Muscle of back (tissue), 11 donors: ENCODE measurements around the gene HMGXB4. TPM values are rescaled to one million over a fixed set of nuclear protein-coding genes. Genes with fewer than 3 reads are reported as not detected.

Experiments
- DNase-seq, 3 donors: peaks; one replicate each; pipeline versions ENCODE4 v3.0.0 to v3.0.0-alpha.2; 2013
- polyA plus RNA-seq, 10 donors: library from polyadenylated mRNA; unstranded; fragments of 120-200 nt; gene quantifications; one replicate each; pipeline ENCODE4 v1.2.1, GENCODE V29; 2013; ENCODE audit not compliant: insufficient read length in 10 of 10

Gene HMGXB4
- polyA plus RNA-seq, 10 donors, result 12.6 to 18.6 (median 15.1) TPM

DNA sequence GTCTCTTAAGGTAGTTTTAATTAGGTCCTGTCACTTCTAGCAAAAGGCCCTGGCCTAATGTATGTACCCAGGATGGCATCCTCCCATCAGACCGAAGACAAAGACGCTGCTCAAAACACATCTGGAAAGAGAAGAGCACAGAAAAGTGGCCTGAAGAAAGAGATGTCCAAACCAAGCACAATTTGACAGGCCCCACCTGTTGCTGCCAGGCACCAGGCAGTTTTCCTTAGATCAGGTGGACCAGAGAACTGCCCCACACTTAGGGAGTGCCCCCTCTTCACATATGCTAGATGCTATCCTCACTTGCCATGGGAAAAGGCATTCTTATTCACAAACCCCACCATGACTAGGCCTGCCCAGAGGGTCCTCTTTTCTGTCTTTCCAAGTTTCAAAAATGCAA is 3.3 kb upstream of the HMGXB4 start:
- DNase-seq, result no peak

DNA sequence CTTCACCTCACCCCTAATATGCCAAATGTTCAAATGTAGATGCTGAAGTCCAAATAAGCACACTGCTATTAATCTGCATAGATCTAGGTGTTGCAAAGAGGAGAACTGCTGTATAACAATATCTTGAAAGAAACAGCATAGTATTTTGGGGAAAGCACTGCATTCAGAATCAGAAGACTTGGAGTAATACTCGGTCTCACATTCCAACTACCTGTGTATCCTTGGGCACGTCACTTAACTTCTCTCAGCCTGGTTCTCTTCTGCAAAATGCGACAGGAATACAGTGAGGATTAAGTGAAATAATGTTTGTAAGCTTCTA is 332 bp upstream of the HMGXB4 start:
- no peak for DNase-seq

DNA sequence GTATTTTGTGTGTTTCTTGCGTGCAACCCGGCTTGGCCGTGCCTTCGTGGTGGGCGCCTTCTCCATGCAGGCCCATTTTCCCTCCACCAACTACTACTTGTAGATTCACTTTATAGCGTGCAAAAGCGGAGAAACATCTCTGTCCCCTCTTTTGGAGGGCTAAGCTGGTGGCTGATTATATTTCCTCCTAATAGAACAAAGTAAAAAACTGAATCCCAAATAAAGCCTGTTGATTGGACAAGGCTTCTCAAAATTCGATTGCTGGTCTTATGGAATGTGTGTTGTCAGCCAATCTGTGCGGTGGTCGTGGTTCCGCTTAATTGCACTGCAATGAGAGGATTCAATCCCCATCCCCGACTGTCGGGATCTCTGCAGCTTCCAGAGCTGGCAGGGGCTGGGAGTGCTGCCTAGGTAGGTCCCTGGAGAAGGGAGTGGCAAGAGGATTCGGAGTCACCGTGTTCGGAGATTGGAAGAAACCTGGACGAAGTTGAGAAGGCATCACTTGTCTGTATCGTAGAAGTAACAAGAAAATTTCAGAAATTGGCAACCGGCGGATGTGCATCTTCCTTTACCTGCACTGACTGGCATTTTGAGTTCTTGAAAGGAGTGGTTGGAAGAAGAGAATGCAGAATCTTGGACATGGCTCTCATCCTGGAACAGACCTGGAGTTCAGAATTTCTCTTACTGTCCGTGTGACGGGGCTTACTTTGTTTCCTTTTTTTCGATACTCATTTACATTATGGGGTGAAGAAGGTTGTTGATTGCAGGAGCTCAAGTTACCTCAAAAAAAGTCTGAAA is 1.1 kb downstream of the HMGXB4 start:
- DNase-seq, result peak in 2 of 3 donors; percentile 2 to 13

DNA sequence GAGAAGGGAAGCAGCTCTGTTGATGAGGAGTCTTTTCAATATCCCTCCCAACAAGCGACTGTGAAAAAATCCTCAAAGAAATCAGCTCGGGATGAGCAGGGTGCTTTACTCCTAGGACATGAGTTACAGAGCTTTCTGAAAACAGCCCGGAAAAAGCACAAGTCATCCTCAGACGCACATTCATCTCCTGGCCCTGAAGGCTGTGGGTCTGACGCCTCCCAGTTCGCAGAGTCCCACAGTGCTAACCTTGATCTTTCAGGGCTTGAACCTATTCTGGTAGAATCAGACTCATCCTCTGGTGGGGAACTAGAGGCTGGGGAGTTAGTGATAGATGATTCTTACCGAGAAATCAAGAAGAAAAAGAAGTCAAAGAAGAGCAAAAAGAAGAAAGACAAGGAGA is 7.7 kb downstream of the HMGXB4 start:
- DNase-seq, result no peak

DNA sequence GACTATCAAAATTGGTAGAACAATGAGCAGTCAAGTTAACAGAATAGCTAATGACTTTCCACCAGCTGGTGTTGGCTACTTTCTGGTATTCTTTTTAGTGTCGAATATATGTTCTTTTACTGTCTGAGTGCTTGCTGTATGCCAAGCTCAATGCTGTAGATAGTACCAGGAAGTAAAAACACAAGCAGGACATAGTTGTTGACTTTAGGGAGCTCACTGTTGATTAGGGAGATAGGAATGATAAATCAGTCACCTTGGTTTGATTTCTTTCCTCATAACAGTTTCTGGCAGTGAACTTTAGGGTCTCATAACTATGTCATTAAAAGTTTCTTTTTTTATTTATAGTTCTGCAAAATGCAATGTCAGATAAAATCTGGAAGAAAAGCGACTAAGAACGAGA is 9.0 kb downstream of the HMGXB4 start:
- no peak for DNase-seq

DNA sequence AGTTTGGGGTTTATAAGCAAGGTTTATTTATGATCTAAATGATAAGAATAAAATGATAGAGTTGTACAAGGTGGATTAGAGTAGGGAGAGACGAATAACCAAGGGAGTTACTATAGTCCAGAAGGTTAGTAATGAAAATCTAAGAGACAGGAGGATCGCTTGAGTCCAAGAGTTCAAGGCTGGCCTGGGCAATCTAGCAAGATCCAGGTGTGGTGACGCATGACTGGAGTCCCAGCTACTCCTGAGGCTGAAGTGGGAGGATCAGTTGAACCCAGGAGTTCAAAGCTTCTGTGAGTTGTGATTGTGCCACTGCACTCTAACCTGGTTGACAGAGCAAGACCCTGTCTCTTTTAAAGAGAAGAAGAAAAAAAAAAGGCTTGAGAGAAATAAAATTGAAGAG is 12.3 kb downstream of the HMGXB4 start:
- no peak for DNase-seq

DNA sequence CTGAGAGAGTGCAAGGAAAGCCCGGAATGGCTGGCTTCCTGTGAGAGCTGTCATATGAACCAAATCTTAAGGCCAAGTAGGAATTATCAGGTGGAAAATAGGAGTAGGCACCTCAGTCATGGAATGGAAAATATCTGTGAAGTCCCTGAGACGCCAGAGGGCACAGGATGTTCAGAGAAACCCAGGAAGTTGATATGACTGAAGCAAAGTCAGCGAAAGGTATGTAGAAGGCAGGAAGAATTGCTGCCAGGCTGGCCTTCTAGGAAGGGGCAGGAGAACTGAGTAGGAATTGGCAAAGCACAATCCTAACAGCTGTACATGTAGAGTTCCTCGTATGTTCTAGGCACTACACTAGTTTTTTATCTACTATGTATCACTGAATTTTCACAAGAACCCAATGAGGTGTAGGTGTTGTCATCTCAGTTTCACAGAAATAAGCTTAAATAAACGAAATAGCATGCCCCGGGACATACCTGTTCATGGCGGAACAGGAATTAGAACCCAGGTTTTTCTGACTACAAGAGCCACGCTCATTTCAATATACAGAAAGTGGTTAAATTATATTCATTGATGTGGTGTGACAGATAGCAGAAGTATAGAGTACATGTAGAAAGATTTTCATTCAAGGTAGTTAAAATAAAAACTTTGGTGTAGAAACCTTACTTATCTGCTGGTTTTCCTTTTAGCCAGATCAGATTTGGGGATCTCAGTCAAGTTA is 17.0 kb downstream of the HMGXB4 start:
- no peak for DNase-seq

DNA sequence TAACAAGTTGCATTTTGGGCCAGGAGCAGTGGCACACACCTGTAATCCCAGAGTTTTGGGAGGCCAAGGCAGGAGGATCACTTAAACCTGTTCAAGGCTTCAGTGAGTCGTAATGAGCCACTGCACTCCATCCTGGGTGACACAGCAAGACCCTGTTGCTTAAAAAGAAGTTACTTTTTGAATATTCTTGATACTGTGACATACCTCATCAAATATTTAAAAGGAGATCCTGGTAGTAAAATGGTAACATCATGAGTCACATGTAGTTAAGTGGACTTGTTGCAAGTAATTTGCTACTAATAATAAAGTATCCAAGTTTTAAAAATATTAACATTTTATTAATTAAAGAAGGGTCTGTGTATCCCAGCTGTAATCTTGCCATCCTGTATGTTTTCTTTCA is 18.3 kb downstream of the HMGXB4 start:
- DNase-seq, result no peak

DNA sequence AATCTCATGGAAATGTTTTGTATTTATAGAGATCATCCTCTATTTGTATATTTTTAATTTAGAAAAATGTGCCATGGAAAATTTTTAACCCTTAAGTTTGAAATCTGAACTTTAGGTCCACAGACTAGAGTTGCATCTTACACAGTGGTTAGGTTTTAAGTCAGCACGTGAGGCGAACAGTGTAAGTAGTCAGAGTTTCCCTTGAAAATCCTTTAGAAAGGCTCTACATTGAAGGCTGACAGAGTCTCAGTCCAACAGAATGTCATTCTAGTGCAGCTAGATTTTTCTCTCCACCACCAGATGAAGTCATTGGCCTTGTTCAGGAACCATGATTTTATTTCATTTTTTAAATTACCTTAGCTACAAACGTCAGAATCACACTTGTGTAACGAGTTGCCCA is 18.7 kb downstream of the HMGXB4 start:
- no peak for DNase-seq

DNA sequence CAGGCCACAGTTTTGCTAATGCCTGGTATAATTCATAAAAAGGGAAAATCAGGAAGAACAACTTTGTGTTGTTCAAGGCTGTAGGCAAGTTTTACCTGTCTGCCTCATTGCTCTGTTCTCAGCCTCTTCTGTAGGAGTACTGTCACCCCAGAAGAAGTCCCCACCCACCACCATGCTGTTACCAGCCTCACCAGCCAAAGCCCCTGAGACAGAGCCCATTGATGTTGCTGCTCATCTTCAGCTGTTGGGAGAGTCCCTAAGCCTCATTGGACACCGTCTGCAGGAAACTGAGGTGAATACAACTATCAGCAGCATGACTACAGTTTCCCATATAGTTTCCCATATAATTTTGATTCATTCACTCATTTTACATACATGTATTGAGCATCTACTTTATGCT is 30.8 kb downstream of the HMGXB4 start:
- no peak for DNase-seq

DNA sequence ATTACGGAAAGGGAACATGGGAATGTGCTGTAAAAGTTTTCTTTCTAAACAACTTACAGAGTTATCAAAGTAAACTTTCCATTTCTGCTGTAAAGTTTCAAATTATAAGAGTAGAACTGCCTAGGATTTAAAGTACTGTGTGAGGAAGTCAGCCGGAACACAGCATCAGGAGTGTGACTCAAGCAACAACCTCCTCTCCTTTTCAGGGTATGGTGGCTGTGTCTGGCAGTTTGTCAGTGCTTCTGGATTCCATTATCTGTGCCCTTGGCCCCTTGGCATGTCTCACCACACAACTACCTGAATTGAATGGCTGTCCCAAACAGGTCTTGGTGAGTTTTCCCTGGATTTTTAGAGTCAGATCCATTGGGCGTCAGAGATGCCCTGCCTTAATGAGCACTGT is 35.5 kb downstream of the HMGXB4 start:
- no peak for DNase-seq

DNA sequence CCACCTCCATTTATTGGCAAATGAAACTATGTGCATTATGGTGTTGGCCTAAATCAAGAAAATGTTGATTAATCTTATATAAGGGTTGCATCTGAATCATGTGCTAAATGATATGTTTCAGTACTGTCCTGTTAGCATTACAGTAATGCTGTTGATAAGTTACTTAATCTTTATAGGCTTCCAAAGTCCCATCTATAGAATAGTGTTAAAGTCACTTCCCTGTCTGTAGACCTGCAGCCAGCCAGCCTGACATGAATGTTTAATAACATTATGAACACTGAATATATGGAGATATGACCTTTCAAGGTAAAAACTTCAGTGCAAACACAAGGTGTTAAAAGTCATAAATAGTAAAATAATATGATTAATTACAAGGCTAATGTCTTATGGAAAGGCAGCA is 38.8 kb downstream of the HMGXB4 start:
- no peak for DNase-seq

DNA sequence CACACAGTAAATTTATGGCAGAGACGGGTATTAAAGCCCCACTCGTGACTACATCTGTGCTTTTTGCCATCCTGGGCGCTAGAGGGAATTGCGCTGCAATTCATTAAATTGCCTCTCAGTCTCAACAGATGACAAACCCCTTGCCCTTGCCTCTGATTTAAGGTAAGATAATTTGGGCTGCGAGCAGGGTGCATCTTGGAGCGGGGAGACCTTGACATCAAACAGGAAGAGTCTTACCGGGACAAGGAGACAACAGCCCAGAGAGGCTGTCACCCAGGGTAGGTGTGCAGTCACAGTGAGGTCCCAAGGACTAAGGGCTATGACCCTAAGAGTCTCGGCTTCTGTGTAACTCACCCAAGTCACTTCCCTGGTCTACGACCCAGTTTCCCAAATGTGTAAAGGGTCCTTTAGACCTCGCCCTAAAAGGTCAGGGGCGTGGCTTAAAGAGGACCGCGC is 42.0 kb downstream of the HMGXB4 start:
- DNase-seq, result no peak

DNA sequence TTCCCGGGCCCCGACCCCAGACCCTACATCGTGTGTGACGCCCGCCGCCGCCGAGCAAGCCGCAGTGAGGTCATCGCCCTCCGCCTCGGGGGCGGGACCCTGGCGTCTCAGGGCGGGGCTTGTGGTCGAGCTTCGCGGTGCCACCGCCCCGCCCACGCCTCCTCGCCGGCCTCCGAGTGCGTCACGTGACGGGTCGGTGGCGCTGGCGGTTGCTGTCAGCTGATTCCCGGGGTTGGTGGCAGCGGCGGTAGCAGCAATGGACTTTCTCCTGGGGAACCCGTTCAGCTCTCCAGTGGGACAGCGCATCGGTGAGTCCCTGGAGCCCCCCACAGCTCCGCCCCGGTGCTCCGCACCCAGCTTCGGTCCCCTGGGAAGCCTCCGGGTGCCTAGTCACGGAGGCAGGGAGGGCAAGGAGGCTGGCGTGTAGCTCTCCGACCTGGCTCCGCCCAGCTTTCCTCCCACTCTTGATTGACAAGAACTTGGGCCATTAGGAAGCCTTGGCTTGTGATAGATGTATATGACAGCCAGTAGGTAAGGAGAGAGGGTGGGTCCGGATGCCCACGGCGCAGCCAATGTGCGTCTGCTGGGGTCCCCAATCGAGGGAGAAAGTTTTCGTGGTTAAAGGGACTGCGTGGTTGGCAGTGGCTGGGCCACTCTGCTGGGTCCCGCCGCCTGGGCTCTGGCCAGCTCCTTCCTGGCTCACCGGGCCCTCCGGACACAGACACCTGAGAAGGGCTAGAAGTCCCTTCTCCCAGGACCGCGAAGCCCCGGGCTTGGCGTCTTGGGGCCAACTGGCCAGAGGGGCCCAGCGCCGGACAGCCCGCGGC is 42.6 kb downstream of the HMGXB4 start, which contains the start of gene TOM1:
Gene TOM1, plus strand, starts transcription at position 222 of the 827 bp plus-strand sequence. Its CDS starts 35 bp downstream, at position 257.
- DNase-seq, result peak; percentile 98 to 99 (median 99)

DNA sequence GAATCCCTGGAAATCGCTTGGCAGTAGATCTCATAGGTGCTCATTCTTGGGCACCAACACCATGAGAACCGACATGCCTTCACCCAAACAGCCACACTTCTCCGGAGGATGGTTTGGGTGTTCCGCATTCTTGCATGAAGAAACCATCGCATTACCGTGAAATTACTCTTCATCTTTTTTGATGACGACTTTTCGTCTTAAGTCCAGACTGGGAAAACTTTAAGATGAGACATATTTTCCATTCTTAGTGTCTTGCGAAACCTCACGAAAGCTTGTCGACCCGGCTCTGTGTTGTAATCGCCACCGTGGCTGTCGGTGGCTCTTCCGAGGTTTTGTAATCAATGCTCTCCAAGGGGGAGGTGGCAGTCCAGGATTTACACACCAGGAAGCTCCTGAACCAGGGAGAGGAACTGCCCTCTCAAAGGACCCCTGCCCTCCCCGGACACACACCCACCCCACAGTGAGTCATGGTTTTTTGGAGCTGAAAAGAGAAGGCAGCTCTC is 44.1 kb downstream of the HMGXB4 start:
- DNase-seq, result peak in 2 of 3 donors; percentile 50 to 79

DNA sequence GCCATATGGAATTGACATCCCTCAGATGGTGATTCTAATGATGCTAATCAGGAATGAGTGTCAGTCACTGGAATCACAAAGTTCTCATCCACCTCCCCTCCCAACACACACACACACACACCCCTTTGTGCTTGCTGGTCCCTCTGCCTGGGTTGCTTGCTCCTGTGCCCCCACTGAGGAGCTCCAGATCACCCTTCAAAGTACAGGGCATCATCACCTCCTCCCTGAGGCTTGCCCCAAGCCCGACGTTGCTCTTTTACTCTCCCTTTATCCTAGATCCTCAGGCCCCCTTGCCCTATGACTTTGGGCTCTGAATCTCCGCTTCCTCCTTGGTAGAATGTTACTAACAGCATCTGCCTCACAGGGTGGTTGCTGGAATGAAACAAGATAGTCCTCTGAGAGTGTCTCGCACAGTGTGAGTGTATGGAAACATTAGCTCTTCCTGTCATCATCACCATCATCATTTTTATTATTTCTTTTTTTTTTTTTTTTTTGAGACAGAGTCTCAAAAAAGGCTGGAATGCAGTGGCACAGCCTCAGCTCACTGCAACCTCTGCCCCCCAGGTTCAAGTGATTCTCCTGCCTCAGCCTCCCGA is 45.8 kb downstream of the HMGXB4 start:
- DNase-seq, result no peak

DNA sequence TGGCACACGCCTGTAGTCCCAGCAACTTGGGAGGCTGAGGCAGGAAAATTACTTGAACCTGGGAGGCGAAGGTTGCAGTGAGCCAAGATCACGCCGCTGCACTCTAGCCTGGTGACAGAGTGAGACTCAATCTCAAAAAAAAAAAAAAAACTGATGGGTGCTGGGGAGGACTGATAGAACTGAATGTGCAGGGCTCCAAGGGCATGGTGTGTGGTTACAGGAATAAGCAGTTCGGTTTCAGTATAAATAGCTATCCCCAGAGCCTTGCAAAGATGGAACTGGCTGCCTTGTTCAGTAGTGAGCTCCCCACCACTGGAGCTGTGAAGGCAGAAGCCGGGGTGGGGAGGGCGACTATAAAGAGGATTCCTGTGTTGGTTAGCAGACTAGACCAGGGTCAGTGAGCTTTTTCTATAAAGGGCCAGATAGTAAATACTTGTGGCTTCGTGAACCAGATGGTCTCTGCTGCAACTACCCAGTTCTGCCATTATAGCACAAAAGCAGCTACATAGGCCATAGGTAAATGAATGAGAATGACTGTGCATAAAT is 48.3 kb downstream of the HMGXB4 start:
- no peak for DNase-seq

DNA sequence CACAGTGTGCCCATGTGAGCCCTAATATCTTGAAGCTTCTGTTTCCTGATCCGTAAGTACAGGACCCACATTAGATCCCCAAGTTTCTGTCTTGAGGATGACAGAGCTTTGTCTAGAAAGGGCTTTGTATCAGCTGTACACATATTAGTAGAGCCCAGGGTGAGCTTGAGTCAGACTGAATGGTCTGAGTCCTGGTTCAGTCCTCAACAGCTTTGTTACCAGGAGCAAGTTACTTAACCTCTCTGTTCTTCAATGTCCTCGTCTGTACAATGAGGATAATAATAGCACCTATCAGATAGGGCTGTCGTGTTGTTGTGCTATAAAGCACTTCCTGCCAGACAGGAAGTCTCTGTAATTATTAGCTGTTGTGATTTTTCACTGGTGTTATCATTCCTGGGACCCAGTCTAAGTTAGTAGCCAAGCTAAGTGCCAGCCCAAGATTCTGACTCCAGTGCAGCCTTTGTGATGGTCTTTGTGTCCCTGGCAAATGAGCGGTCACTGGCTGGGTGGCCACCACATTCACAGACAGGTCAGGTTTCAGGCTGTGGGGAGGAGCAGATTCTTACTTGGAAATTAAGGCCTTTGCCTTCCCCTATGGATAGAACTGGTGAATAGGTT is 49.2 kb downstream of the HMGXB4 start:
- no peak for DNase-seq

DNA sequence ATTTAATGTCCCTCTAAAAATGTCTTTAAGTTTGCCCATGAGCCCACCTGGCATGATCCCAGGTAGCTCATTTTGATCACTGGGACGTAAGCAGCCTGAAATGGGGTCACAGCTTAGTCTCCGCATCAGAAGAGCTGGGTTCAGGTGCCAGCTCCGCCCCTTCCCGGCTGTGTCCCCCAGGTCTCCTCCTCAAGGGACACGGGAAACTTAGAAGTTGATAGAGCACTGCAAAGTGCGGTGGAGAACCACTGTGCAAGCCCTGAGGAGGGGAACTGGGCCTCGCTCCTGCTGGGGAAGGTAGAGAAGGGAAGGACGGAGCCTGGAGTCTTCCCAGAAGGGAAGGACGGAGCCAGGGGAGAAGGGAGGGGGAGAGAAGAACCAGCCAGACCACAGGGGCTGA is 50.1 kb downstream of the HMGXB4 start:
- DNase-seq, result no peak

DNA sequence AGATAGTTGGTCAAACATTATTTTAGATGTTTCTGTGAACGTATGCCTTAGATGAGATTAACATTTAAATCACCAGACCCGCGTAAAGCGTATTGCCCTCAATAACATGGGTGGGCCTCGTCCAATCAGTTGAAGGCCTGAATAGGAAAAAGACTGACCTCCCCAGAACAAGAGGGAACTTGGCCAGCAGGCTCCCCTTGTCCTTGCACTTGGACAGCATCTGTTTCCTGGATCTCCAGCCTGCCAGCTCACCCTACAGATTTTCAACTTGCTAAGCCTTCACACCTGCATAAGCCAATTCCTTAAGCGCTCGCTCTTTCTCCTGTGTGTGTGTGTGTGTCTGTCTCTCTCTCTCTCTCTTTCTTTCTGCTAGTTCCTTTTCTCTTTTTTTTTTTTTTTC is 50.6 kb downstream of the HMGXB4 start:
- DNase-seq, result no peak

DNA sequence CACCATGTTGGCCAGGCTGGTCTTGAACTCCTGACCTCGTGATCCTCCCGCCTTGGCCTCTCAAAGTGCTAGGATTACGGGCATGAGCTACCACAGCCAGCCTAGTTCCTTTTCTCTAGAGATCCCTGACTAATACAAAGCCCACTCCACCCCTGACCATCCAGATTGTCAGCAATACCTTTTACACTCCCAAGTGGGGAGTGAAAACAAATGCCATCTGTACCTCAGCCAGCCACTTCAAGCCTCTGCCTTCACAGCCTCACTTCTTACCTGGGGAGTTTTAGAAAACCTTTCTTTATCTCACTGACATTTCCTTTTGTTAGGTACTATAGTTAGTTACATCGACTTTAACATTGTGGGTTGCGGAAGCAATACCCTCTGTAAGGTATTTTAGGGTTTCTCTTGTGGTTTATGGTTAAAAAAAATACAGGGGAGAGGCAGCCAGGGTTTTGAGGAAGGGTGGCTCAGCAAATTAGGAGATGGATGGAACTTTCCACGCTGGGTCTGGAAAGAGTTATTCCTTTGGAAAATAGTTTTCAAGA is 51.3 kb downstream of the HMGXB4 start:
- peak in 1 of 3 donors; percentile 50 for DNase-seq
